IgD-negative memory B cell (primary cell): ENCODE measurements around the gene KRT28. TPM values are rescaled to one million over a fixed set of nuclear protein-coding genes. Genes with fewer than 3 reads are reported as not detected.

Source experiments
- H3K27ac Mint-ChIP-seq, 3 donors: one replicate each; pipeline ENCODE4 v1.8.0; 2020 to 2022; ENCODE audit warnings: mild to moderate bottlenecking in 3 of 3, mixed read lengths in 3 of 3, moderate library complexity in 1 of 3
- H3K27me3 Mint-ChIP-seq: one replicate; pipeline ENCODE4 v1.8.0; 2021; ENCODE audit warnings: mixed read lengths
- H3K36me3 Mint-ChIP-seq: one replicate; pipeline ENCODE4 v1.8.0; 2020; ENCODE audit warnings: mild to moderate bottlenecking, mixed read lengths
- H3K4me1 Mint-ChIP-seq, 3 donors: one replicate each; pipeline ENCODE4 v1.8.0; 2020 to 2022; ENCODE audit warnings: mixed read lengths in 3 of 3, mild to moderate bottlenecking in 1 of 3
- H3K4me3 Mint-ChIP-seq, 4 donors: one replicate each; pipeline ENCODE4 v1.8.0; 2020 to 2022; ENCODE audit warnings: mild to moderate bottlenecking in 4 of 4, mixed read lengths in 4 of 4, moderate library complexity in 3 of 4
- H3K9me3 Mint-ChIP-seq, 3 donors: one replicate each; pipeline ENCODE4 v1.8.0; 2020 to 2021; ENCODE audit warnings: mixed read lengths in 3 of 3, mild to moderate bottlenecking in 1 of 3
- polyA plus RNA-seq: library from polyadenylated mRNA; unstranded; fragments of 300-500 nt; fragmentation: Illumina TruSeq; gene quantifications from one replicate; pipeline ENCODE4 v1.2.3, GENCODE V29; 2021

The KRT28 gene
- polyA plus RNA-seq, result not detected

GRCh38 chr17:40799859-40800258 lies at the start of gene KRT28:
Gene KRT28, minus strand, starts transcription at chr17:40799959. Its CDS starts 66 bp downstream, at chr17:40799893.
- Mint-ChIP-seq H3K4me1 (peaks cover 0 to 3% (median 0%) of the 10 kb centered on the region in 3 donors), H3K27me3 (peaks cover 20% of the 10 kb centered on the region), H3K27ac (no peak within 1 kb of the TSS), H3K4me3 (no peak within 1 kb of the TSS), H3K9me3 (peaks cover 0 to 2% (median 0%) of the 10 kb centered on the region in 3 donors), H3K36me3 (no peaks in the 10 kb centered on the region)

GRCh38 chr17:40848583-40849235 lies 49.0 kb upstream of the KRT28 start:
- no peaks in the 10 kb centered on the region for H3K9me3 Mint-ChIP-seq
- H3K4me1 Mint-ChIP-seq, result no peaks in the 10 kb centered on the region
- H3K36me3 Mint-ChIP-seq, result peaks cover 2% of the 10 kb centered on the region
- H3K27ac Mint-ChIP-seq, result no peak overlapping the region
- H3K4me3 Mint-ChIP-seq, result no peak overlapping the region
- H3K27me3 Mint-ChIP-seq, result peaks cover 14% of the 10 kb centered on the region

DNA sequence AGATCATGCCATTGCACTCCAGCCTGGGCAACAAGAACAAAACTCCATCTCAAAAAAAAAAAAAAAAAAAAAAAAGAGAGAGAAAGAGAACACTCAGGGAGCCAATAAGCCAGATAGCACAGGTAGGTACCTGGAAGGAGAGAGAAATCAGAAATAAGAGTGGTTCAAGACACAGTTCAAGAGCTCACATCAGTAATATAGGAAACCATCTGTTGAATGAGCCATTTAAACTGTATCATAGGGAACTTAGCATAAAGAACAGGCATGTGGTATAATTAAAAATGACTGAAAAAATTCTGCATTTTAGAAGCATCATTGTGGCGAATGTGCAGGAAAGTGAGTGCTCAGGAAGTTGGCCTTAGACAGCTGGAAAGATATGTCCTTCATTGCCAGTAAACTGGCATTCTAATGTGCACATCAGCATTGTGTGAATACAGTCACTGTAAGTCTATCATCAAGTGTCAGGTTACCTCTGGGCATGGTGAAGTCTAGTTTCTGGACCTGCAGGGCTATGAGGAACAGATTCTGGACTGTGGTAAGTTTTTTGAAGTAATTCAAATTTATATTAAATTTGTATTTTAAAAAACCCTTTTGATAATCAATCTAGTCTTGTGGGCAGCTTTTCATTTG lies 46.9 kb upstream of the KRT28 start:
- no peaks in the 10 kb centered on the region for H3K9me3 Mint-ChIP-seq
- no peak overlapping the region for H3K4me3 Mint-ChIP-seq
- no peak overlapping the region for H3K27ac Mint-ChIP-seq
- H3K27me3 Mint-ChIP-seq, result peaks cover 23% of the 10 kb centered on the region
- H3K4me1 Mint-ChIP-seq, result peaks cover 0 to 7% (median 4%) of the 10 kb centered on the region in 3 donors
- H3K36me3 Mint-ChIP-seq, result peaks cover 2% of the 10 kb centered on the region

DNA sequence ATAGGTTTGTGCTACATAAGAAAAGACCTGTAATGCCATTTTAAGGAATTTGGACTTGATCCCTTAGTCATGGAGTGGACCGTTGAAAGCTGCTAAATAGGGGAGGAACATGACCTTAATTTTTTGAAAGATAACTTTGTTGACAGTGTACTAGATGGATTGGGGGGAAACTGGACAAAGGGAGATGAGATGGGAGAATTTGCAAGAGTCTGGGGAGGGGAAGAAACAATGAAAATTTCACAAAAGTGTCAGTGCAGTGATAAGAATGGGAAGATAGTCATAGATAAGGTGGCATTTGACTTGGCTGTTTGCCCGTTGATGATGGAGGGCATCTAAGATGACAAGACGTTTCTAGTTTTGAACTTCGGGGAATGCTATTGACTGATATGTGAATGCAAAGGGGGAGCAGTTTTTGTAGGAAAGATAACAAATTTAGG lies 44.9 kb upstream of the KRT28 start:
- Mint-ChIP-seq H3K4me1 (peaks cover 0 to 7% (median 4%) of the 10 kb centered on the region in 3 donors), H3K27ac (no peak overlapping the region), H3K9me3 (no peaks in the 10 kb centered on the region), H3K27me3 (peaks cover 22% of the 10 kb centered on the region), H3K36me3 (peaks cover 2% of the 10 kb centered on the region), H3K4me3 (no peak overlapping the region)

- H3K36me3 Mint-ChIP-seq, result peaks cover 2% of the 10 kb centered on the region
- no peak overlapping the region for H3K4me3 Mint-ChIP-seq
- peaks cover 0 to 7% (median 4%) of the 10 kb centered on the region in 3 donors for H3K4me1 Mint-ChIP-seq
- H3K27me3 Mint-ChIP-seq, result peaks cover 22% of the 10 kb centered on the region
- no peak overlapping the region for H3K27ac Mint-ChIP-seq
- H3K9me3 Mint-ChIP-seq, result no peaks in the 10 kb centered on the region
These were observed 43.5 kb upstream of the KRT28 start for GRCh38 chr17:40843242-40843641.

- peaks cover 22% of the 10 kb centered on the region for H3K27me3 Mint-ChIP-seq
- H3K4me1 Mint-ChIP-seq, result peaks cover 0 to 7% (median 4%) of the 10 kb centered on the region in 3 donors
- H3K9me3 Mint-ChIP-seq, result no peaks in the 10 kb centered on the region
- no peak overlapping the region for H3K27ac Mint-ChIP-seq
- H3K4me3 Mint-ChIP-seq, result no peak overlapping the region
- peaks cover 2% of the 10 kb centered on the region for H3K36me3 Mint-ChIP-seq
These were observed 41.5 kb upstream of the KRT28 start for GRCh38 chr17:40841246-40841645.

DNA sequence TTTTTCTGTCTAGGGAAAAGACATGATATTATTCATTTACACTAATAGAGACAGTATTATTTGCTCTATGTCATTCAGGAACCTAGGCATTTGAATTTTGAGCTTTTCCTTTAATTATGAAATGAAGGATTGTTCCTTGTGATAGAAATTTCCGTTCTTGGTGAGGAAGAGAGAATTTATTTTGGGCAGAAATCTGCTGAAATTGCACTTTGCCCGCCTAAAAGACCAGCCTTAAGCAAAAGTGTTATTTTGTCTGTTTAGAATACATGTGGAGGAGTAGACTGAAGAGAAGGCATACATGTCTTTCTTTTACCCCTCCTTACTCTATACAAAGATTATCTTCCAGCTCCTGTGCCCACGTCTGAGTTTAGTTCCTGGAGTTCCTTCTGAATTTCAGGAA lies 39.4 kb upstream of the KRT28 start:
- Mint-ChIP-seq H3K9me3 (no peaks in the 10 kb centered on the region), H3K27me3 (peaks cover 13% of the 10 kb centered on the region), H3K4me1 (peaks cover 0 to 7% (median 4%) of the 10 kb centered on the region in 3 donors), H3K27ac (no peak overlapping the region), H3K36me3 (no peaks in the 10 kb centered on the region), H3K4me3 (no peak overlapping the region)

GRCh38 chr17:40836020-40836419 lies 36.3 kb upstream of the KRT28 start:
- Mint-ChIP-seq H3K4me3 (no peak overlapping the region), H3K9me3 (no peaks in the 10 kb centered on the region), H3K27ac (no peak overlapping the region), H3K27me3 (peaks cover 3% of the 10 kb centered on the region), H3K36me3 (no peaks in the 10 kb centered on the region), H3K4me1 (no peaks in the 10 kb centered on the region)

DNA sequence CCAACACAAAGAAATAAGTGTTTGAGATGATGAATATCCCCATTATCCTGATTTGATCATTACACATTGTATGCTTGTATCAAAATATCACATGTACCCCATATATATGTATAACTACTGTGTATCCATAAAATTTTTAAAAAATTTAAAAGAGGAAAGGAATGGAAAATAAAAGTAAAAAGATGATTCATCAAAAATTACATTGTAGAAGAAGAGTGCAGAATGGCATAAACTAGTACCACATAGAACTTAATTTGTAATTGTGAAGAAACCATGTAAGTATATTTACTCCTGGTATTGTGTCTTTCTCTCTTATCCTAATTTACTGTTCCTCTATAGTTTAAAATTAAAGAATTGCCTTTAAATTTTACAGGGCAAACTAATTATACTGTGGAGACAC lies 34.1 kb upstream of the KRT28 start:
- no peaks in the 10 kb centered on the region for H3K4me1 Mint-ChIP-seq
- H3K9me3 Mint-ChIP-seq, result peaks cover 0 to 5% (median 0%) of the 10 kb centered on the region in 3 donors
- H3K27me3 Mint-ChIP-seq, result no peaks in the 10 kb centered on the region
- no peak overlapping the region for H3K4me3 Mint-ChIP-seq
- H3K27ac Mint-ChIP-seq, result no peak overlapping the region
- H3K36me3 Mint-ChIP-seq, result peaks cover 1% of the 10 kb centered on the region

DNA sequence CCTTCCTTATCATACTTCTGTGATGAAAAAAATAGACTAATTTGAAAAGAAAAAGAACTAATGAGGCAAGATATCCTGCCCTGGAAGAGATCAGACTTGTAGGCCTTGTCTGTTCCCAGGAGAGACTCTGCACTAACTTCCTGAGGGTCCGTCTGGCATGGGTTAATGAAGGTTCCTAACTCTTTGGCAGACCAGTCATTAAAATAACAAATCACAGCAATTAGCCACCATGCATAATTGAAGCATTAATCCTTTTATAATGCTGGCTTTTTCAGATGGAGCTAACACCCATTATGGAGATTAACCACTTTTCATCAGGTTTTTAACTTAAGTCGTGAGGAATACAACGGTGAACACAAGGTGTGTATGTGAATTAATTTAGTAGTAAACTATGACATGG lies 33.1 kb upstream of the KRT28 start:
- H3K4me3 Mint-ChIP-seq, result no peak overlapping the region
- no peak overlapping the region for H3K27ac Mint-ChIP-seq
- peaks cover 4% of the 10 kb centered on the region for H3K36me3 Mint-ChIP-seq
- H3K4me1 Mint-ChIP-seq, result no peaks in the 10 kb centered on the region
- H3K27me3 Mint-ChIP-seq, result no peaks in the 10 kb centered on the region
- H3K9me3 Mint-ChIP-seq, result peaks cover 0 to 5% (median 0%) of the 10 kb centered on the region in 3 donors

GRCh38 chr17:40830085-40830776 lies 30.5 kb upstream of the KRT28 start:
- H3K4me1 Mint-ChIP-seq, result peaks cover 0 to 4% (median 0%) of the 10 kb centered on the region in 3 donors
- H3K27me3 Mint-ChIP-seq, result peaks cover 1% of the 10 kb centered on the region

DNA sequence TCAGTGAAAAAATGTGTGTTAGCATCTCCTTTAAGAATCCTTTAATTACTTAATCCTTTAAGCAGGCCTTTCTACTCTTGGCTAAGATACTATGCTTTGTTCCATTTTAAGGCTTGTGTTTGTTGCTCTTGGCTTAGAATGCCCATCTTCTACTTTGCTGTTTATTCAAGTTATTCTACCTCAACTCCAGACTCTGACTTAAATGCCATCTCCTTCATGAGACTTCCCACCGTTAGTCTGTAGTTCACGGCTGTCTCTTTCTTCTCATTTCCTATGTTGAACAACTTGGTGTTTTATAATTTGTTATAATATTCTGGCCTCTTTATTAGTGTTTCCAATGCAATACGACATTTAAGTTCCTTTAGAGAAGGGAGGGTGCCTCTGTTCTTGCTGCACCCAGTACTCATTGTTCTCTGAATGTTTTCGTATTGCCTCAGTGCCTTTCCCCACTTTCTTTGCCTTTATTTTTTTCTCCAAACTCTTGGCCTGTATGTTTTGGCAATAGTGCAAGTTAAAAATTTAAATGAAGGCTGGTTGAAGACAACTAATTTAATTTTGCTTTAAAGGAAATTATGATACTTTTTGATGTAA lies 28.8 kb upstream of the KRT28 start:
- H3K27ac Mint-ChIP-seq, result peak overlapping the region in 1 of 3 donors; percentile 55
- peaks cover 0 to 5% (median 0%) of the 10 kb centered on the region in 3 donors for H3K9me3 Mint-ChIP-seq
- peaks cover 1% of the 10 kb centered on the region for H3K27me3 Mint-ChIP-seq

More at GRCh38 chr17:40830085-40830776, 30.5 kb upstream of the KRT28 start:
- peaks cover 8% of the 10 kb centered on the region for H3K36me3 Mint-ChIP-seq
- H3K9me3 Mint-ChIP-seq, result peaks cover 0 to 5% (median 0%) of the 10 kb centered on the region in 3 donors
- H3K27ac Mint-ChIP-seq, result no peak overlapping the region
- no peak overlapping the region for H3K4me3 Mint-ChIP-seq

DNA sequence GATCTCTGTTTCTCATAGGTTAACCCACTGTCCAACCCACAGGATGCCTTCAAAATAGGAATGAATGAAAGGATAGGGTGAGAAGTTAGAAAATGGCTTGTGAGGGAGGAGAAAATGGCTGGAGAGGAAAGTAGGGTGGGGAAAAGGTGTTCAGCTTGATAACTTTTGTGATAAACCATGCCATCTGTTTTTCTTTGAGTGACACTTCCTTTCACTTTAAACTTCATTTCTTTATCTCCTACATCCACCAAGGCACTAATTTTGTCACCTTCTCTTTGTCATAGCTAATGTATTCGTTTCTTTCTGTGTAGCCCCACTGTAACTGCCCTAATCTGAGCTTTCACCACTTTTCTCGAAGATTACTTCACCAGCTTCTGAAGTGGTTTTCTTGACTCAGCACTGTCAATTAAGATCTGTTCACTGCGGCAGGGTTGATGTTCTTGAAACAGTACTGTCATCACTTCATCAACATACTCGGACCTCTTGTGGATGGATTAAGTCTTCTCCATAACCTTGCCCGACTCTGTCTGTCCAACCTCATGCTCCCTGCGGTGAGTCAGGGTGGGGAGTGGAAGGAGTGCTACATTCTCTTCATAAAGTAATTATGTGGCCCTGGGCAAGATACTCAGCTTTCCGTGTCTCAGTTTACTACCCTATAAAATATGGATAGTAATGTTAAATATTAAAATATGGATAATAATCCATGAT lies 28.1 kb upstream of the KRT28 start:
- Mint-ChIP-seq H3K27me3 (peaks cover 1% of the 10 kb centered on the region), H3K27ac (peak overlapping the region in 1 of 3 donors; percentile 55)

More for the DNA sequence above, 28.8 kb upstream of the KRT28 start:
- H3K36me3 Mint-ChIP-seq, result peaks cover 8% of the 10 kb centered on the region
- no peak overlapping the region for H3K4me3 Mint-ChIP-seq
- peaks cover 0 to 6% (median 4%) of the 10 kb centered on the region in 3 donors for H3K4me1 Mint-ChIP-seq

DNA sequence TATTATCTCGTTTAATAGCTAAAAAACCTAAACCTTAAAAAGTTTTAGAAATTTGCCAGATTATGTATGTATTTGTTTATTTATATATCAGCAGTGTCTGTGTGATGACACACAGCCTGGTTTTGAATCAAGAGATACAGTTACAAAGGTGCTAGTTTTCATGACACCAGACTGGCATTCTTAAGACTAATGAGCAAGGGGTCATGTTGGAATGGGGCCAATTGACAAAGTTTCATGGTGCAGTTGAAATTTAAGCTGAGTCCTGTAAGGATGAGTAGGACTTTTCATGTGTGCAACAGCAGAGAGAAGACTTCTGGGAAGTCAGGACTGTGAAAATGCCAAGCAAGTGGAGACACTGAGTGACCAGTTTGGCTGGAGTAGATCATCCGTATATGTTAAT lies 25.8 kb upstream of the KRT28 start:
- Mint-ChIP-seq H3K36me3 (peaks cover 8% of the 10 kb centered on the region), H3K9me3 (peaks cover 0 to 5% (median 0%) of the 10 kb centered on the region in 3 donors), H3K27me3 (peaks cover 1% of the 10 kb centered on the region), H3K4me3 (no peak overlapping the region), H3K4me1 (peaks cover 0 to 6% (median 6%) of the 10 kb centered on the region in 3 donors), H3K27ac (no peak overlapping the region)

More for the DNA sequence above, 28.1 kb upstream of the KRT28 start:
- peak overlapping the region in 1 of 4 donors; percentile 49 for H3K4me3 Mint-ChIP-seq
- H3K36me3 Mint-ChIP-seq, result peaks cover 8% of the 10 kb centered on the region
- H3K9me3 Mint-ChIP-seq, result peaks cover 0 to 5% (median 0%) of the 10 kb centered on the region in 3 donors
- H3K4me1 Mint-ChIP-seq, result peaks cover 0 to 6% (median 4%) of the 10 kb centered on the region in 3 donors
